H9 (cell line): ENCODE measurements around the gene ZMYND8. TPM values are rescaled to one million over a fixed set of nuclear protein-coding genes. Genes with fewer than 3 reads are reported as not detected.

ENCODE experiments used
- DNase-seq: peaks from one replicate; pipeline ENCODE4 v3.0.0-alpha.2; 2017
- H2AFZ ChIP-seq: one replicate; pipeline ENCODE4 v1.6.1; 2013; ENCODE audit warnings: mild to moderate bottlenecking, low read length, control low read depth, moderate library complexity
- H2AK5ac ChIP-seq: 2 replicates; pipeline ENCODE4 v1.6.1; 2013; ENCODE audit warnings: low read length, control low read depth, mixed read lengths; ENCODE audit not compliant: insufficient read length
- H2BK120ac ChIP-seq: one replicate; pipeline ENCODE4 v1.6.1; 2013; ENCODE audit warnings: low read depth, mild to moderate bottlenecking, low read length, control low read depth, inconsistent platforms; ENCODE audit not compliant: poor library complexity, severe bottlenecking
- H2BK12ac ChIP-seq: 2 replicates; pipeline ENCODE4 v1.6.1; 2013; ENCODE audit warnings: low read length, control low read depth, mixed read lengths, low read depth; ENCODE audit not compliant: insufficient read length
- H2BK15ac ChIP-seq: 2 replicates; pipeline ENCODE4 v1.6.1; 2013; ENCODE audit warnings: low read depth, low read length, control low read depth
- H2BK20ac ChIP-seq: one replicate; pipeline ENCODE4 v1.6.1; 2013; ENCODE audit warnings: low read depth, mild to moderate bottlenecking, low read length, control low read depth, inconsistent platforms; ENCODE audit not compliant: poor library complexity, severe bottlenecking
- H2BK5ac ChIP-seq: 2 replicates; pipeline ENCODE4 v1.6.1; 2013; ENCODE audit warnings: low read length, control low read depth, mixed read lengths; ENCODE audit not compliant: insufficient read length
- H3K14ac ChIP-seq: 2 replicates; pipeline ENCODE4 v1.6.1; 2013; ENCODE audit warnings: low read length, control low read depth; ENCODE audit not compliant: insufficient read depth
- H3K18ac ChIP-seq: 2 replicates; pipeline ENCODE4 v1.6.1; 2013; ENCODE audit warnings: low read depth, mild to moderate bottlenecking, mixed read lengths, low read length, control low read depth; ENCODE audit not compliant: insufficient read length
- H3K23ac ChIP-seq: 2 replicates; pipeline ENCODE4 v1.6.1; 2013; ENCODE audit warnings: low read length, control low read depth, mixed read lengths, low read depth; ENCODE audit not compliant: insufficient read length
- H3K23me2 ChIP-seq: 2 replicates; pipeline ENCODE4 v1.6.1; 2013; ENCODE audit warnings: low read depth, mild to moderate bottlenecking, mixed read lengths, low read length, control low read depth; ENCODE audit not compliant: insufficient read length, poor library complexity, severe bottlenecking
- H3K27ac ChIP-seq: 2 replicates; pipeline ENCODE4 v1.5.1; 2013; ENCODE audit warnings: low read length, control low read depth, mixed read lengths, low read depth; ENCODE audit not compliant: insufficient read length
- H3K27me3 ChIP-seq: 2 replicates; pipeline ENCODE4 v1.6.1; 2013; ENCODE audit warnings: low read length, control low read depth, inconsistent platforms; ENCODE audit not compliant: insufficient read depth
- H3K4ac ChIP-seq: 2 replicates; pipeline ENCODE4 v1.6.1; 2013; ENCODE audit warnings: low read depth, mild to moderate bottlenecking, control low read depth, inconsistent platforms, low read length, moderate library complexity
- H3K4me1 ChIP-seq: 2 replicates; pipeline ENCODE4 v1.6.1; 2013; ENCODE audit warnings: low read length, control low read depth, inconsistent platforms; ENCODE audit not compliant: insufficient read depth
- H3K4me2 ChIP-seq: 2 replicates; pipeline ENCODE4 v1.6.1; 2013; ENCODE audit warnings: low read length, control low read depth, mixed read lengths; ENCODE audit not compliant: insufficient read length, insufficient read depth
- H3K56ac ChIP-seq: 2 replicates; pipeline ENCODE4 v1.6.1; 2013; ENCODE audit warnings: low read depth, mild to moderate bottlenecking, mixed read lengths, low read length, control low read depth; ENCODE audit not compliant: insufficient read length
- H3K79me1 ChIP-seq: 2 replicates; pipeline ENCODE4 v1.6.1; 2013; ENCODE audit warnings: low read depth, mild to moderate bottlenecking, moderate library complexity, low read length, control low read depth, inconsistent platforms; ENCODE audit not compliant: insufficient read depth, poor library complexity, severe bottlenecking
- H3K79me2 ChIP-seq: 2 replicates; pipeline ENCODE4 v1.6.1; 2013; ENCODE audit warnings: low read length, control low read depth, inconsistent platforms; ENCODE audit not compliant: insufficient read depth
- H3K9ac ChIP-seq: 2 replicates; pipeline ENCODE4 v1.6.1; 2013; ENCODE audit warnings: low read length, control low read depth, mixed read lengths; ENCODE audit not compliant: insufficient read length; ENCODE audit errors: extremely low read depth
- H3K9me3 ChIP-seq: one replicate; pipeline ENCODE4 v1.6.1; 2013; ENCODE audit warnings: low read depth, low read length, inconsistent platforms; ENCODE audit not compliant: control insufficient read depth
- H3T11ph ChIP-seq: one replicate; pipeline ENCODE4 v1.6.1; 2013; ENCODE audit warnings: mild to moderate bottlenecking, low read length, control low read depth, inconsistent platforms
- H4K20me1 ChIP-seq: one replicate; pipeline ENCODE4 v1.6.1; 2013; ENCODE audit not compliant: control insufficient read depth, insufficient read length, insufficient read depth
- H4K5ac ChIP-seq: 2 replicates; pipeline ENCODE4 v1.6.1; 2013; ENCODE audit warnings: low read depth, mild to moderate bottlenecking, mixed read lengths, low read length, control low read depth; ENCODE audit not compliant: insufficient read length
- H4K8ac ChIP-seq: replicated peaks from 2 replicates; pipeline ENCODE4 v1.6.1; 2013; ENCODE audit warnings: low read length, control low read depth, mixed read lengths, low read depth; ENCODE audit not compliant: insufficient read length
- H4K91ac ChIP-seq: 2 replicates; pipeline ENCODE4 v1.6.1; 2013; ENCODE audit warnings: low read depth, mild to moderate bottlenecking, moderate library complexity, mixed read lengths, low read length, control low read depth; ENCODE audit not compliant: insufficient read length
- H3K27ac Mint-ChIP-seq, 3 experiments: 2 replicates in 2 of 3; 3 replicates in 1 of 3; pipeline ENCODE4 v1.8.0; 2020 to 2021; ENCODE audit warnings: mixed read lengths in 3 of 3, mild to moderate bottlenecking in 1 of 3, moderate library complexity in 1 of 3
- H3K27me3 Mint-ChIP-seq: 2 replicates; pipeline ENCODE4 v1.8.0; 2021; ENCODE audit warnings: low read depth, mild to moderate bottlenecking, moderate library complexity, mixed read lengths
- H3K36me3 Mint-ChIP-seq, 3 experiments: 2 replicates in 2 of 3; 3 replicates in 1 of 3; pipeline ENCODE4 v1.8.0; 2020 to 2021; ENCODE audit warnings: low read depth in 3 of 3, mixed read lengths in 3 of 3; ENCODE audit not compliant: insufficient read depth in 1 of 3
- H3K4me1 Mint-ChIP-seq, 2 experiments: 2 replicates each; pipeline ENCODE4 v1.8.0; 2020; ENCODE audit warnings: mixed read lengths in 2 of 2
- H3K4me3 Mint-ChIP-seq, 2 experiments: 2 replicates in 1 of 2; 3 replicates in 1 of 2; pipeline ENCODE4 v1.8.0; 2020 to 2021; ENCODE audit warnings: mild to moderate bottlenecking in 2 of 2, mixed read lengths in 2 of 2, moderate library complexity in 1 of 2
- H3K9me3 Mint-ChIP-seq, 2 experiments: 2 replicates in 1 of 2; 3 replicates in 1 of 2; pipeline ENCODE4 v1.8.0; 2020; ENCODE audit warnings: mild to moderate bottlenecking in 2 of 2, mixed read lengths in 2 of 2, moderate library complexity in 1 of 2
- CTCF ChIP-seq: fragments of 200-600 bp; sonication (generic); conservative IDR thresholded peaks from 3 replicates; pipeline ENCODE4 v1.8.0; 2021; ENCODE audit warnings: antibody characterized with exemption, mild to moderate bottlenecking
- WGBS: extraction: QIAGEN DNeasy Blood & Tissue Kit; methylation state at CpG from one replicate; pipeline ENCODE4 v1.1.7; 2013; ENCODE audit warnings: missing lambda C conversion rate, low lambda C conversion rate, mixed read lengths; ENCODE audit not compliant: insufficient read length; ENCODE audit errors: extremely low coverage; 5-methylcytosine and 5-hydroxymethylcytosine counted together
- total RNA-seq: library from RNA; stranded (reverse); gene quantifications from 2 replicates; pipeline ENCODE4 v1.2.1, GENCODE V29; 2021

Gene ZMYND8
- total RNA-seq, 1 experiment from 2014 or later = 158 TPM

DNA sequence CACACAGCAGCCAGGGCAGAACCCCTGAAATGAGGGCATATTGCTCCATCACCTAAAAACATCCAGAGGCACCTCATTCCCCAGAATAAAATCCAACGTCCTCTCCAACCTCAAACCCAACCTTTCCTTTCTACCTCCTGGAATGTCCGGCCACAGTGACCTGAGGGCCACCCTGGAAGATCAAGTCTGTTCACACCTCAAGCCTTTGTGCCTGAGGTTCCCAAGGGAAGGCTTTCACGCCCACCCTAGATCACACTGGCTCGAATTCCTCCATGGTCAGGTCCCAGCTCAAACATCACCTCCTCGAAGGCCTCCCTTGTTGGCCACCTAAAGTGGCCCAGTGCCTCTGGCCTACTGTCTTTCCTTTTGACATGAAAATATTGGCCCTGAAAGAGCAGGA is 88.9 kb downstream of the ZMYND8 start:
- peaks cover 2% of the 10 kb centered on the region for H4K20me1 ChIP-seq
- Mint-ChIP-seq H3K4me1 (peaks cover 15 to 30% of the 10 kb centered on the region in 2 experiments), H3K36me3 (peaks cover 48 to 74% (median 66%) of the 10 kb centered on the region in 3 experiments; a peak in 6 of 7 replicates), H3K27me3 (peaks cover 2% of the 10 kb centered on the region; the same call in 1 of the 2 replicates), H3K9me3 (no peaks in the 10 kb centered on the region), H3K27ac (peak overlapping the region; percentile 19 to 85 (median 62); a peak in 5 of 7 replicates), H3K4me3 (no peak overlapping the region)
- no peaks in the 10 kb centered on the region for H3K23me2 ChIP-seq
- no peak overlapping the region for H4K5ac ChIP-seq
- no peaks in the 10 kb centered on the region for H3K9me3 ChIP-seq
- peaks cover 17% of the 10 kb centered on the region; the same call in 1 of the 2 replicates for H3K79me2 ChIP-seq
- H2BK120ac ChIP-seq = no peak overlapping the region
- H3K4me1 ChIP-seq = no peaks in the 10 kb centered on the region
- no peak overlapping the region for H3K23ac ChIP-seq
- H2AFZ ChIP-seq = no peak overlapping the region
- no peak overlapping the region for H3K27ac ChIP-seq
- H2AK5ac ChIP-seq = no peak overlapping the region
- H3K4me2 ChIP-seq = no peak overlapping the region
- H2BK12ac ChIP-seq = no peak overlapping the region
- peaks cover 9% of the 10 kb centered on the region for H3K79me1 ChIP-seq
- TF ChIP-seq CTCF = no peak
- H2BK5ac ChIP-seq = no peak overlapping the region
- H3T11ph ChIP-seq = no peak overlapping the region
- no peak overlapping the region for H2BK20ac ChIP-seq
- H3K27me3 ChIP-seq = no peaks in the 10 kb centered on the region
- no peak overlapping the region for H3K9ac ChIP-seq
- no peak overlapping the region for H3K14ac ChIP-seq
- no peak overlapping the region for H3K18ac ChIP-seq
- no peak overlapping the region for H3K4ac ChIP-seq
- no peak overlapping the region for H2BK15ac ChIP-seq
- no peak for DNase-seq
- no peak overlapping the region for H4K8ac ChIP-seq
- H4K91ac ChIP-seq = no peak overlapping the region
- WGBS = no CpG with 5 or more reads among the region's 5 CpGs
- H3K56ac ChIP-seq = no peak overlapping the region
